Measurements from ENCODE around the gene TP63. TPM values are rescaled to one million over a fixed set of nuclear protein-coding genes. Genes with fewer than 3 reads are reported as not detected.

The TP63 gene
- total and polyA plus RNA-seq, 2 donors (not counting 3 experiments of a cell fraction or from before 2014, with no cell fraction given), result not detected

- Histone ChIP-seq H3K9me1 (replicated peaks; ENCODE audit: control insufficient read depth, extremely low read depth, insufficient read depth, low read length) (no peaks in the 10 kb centered on the region), H3K4me2 (ENCODE audit: insufficient read depth, low read length) (no peak overlapping the region), H3K9ac (replicated peaks; ENCODE audit: extremely low read depth, insufficient read depth, low read length) (no peak overlapping the region), H3K4me1 (ENCODE audit: control insufficient read depth, extremely low read depth, insufficient read depth, low read length) (no peaks in the 10 kb centered on the region), H3K27me3 (ENCODE audit: control insufficient read depth in 2 of 2, insufficient read depth in 2 of 2, low read length in 2 of 2) (no peaks in the 10 kb centered on the region), H2AFZ (ENCODE audit: low read depth, low read length) (no peak overlapping the region), H3K4me3 (replicated peaks in 1 of 3; ENCODE audit: insufficient read depth in 1 of 3, low read depth in 1 of 3, low read length in 3 of 3) (no peak overlapping the region), H3K36me3 (ENCODE audit: control insufficient read depth in 2 of 2, extremely low read depth in 1 of 2, insufficient read depth in 2 of 2, low read length in 2 of 2) (no peaks in the 10 kb centered on the region), H4K20me1 (replicated peaks; ENCODE audit: control insufficient read depth, extremely low read depth, insufficient read depth, low read length) (no peaks in the 10 kb centered on the region), H3K79me2 (ENCODE audit: control insufficient read depth, insufficient read depth, low read length) (no peaks in the 10 kb centered on the region), H3K27ac (ENCODE audit: insufficient read depth, low read depth, low read length) (no peak overlapping the region), H3K9me3 (replicated peaks; ENCODE audit: control insufficient read depth, insufficient read depth, low read length) (peaks cover 4% of the 10 kb centered on the region)
- CTCF ChIA-PET, result no interaction called here
- FAIRE-seq (no peak), DNase-seq (ENCODE audit: low read depth, low spot score) (no peak)
- intact Hi-C loops (cut with micrococcal nuclease) (no loop called here), dilution Hi-C loops (cut with MboI; ENCODE audit: extremely low pct_ligation_motif_present, low sequenced_read_pairs) (no loop called here)
- TF ChIP-seq MYC (IDR thresholded peaks at IDR 0.05; ENCODE audit: low read depth, low read length), result no peak
- TF ChIP-seq FOS (IDR thresholded peaks at IDR 0.05; ENCODE audit: borderline replicate concordance, insufficient read depth, low read length), result no peak
- no peak for TF ChIP-seq CTCF (IDR thresholded peaks at IDR 0.05; ENCODE audit: extremely low read depth in 1 of 2, insufficient read depth in 1 of 2, low read depth in 1 of 2, low read length in 2 of 2)
- no TSS peak for BruUV-seq (replicated peaks)
- POLR2A ChIA-PET, result no interaction called here
Observed at GRCh38 chr3:189587664-189588040, 43.5 kb upstream of the TP63 start.

GRCh38 chr3:189588070-189588469 is 43.1 kb upstream of the TP63 start:
- no peaks in the 10 kb centered on the region for H3K4me1 ChIP-seq (ENCODE audit: control insufficient read depth, extremely low read depth, insufficient read depth, low read length)
- DNase-seq (ENCODE audit: low read depth, low spot score), result no peak
- TF ChIP-seq MYC (IDR thresholded peaks at IDR 0.05; ENCODE audit: low read depth, low read length) (no peak), MAX (IDR thresholded peaks at IDR 0.05; ENCODE audit: insufficient read depth, insufficient read length) (no peak), POLR2A (IDR thresholded peaks at IDR 0.05; ENCODE audit: low read depth, low read length) (no peak), CTCF (IDR thresholded peaks at IDR 0.05; ENCODE audit: extremely low read depth in 1 of 2, insufficient read depth in 1 of 2, low read depth in 1 of 2, low read length in 2 of 2) (no peak), POLR2AphosphoS5 (IDR thresholded peaks at IDR 0.05; ENCODE audit: insufficient read depth, low read depth, low read length) (no peak), FOS (IDR thresholded peaks at IDR 0.05; ENCODE audit: borderline replicate concordance, insufficient read depth, low read length) (no peak), GATA2 (IDR thresholded peaks at IDR 0.05; ENCODE audit: insufficient read depth, insufficient read length, low read depth, low read length) (no peak), JUN (IDR thresholded peaks at IDR 0.05; ENCODE audit: borderline replicate concordance, insufficient read depth, insufficient read length, low read depth) (no peak), EZH2 (IDR thresholded peaks at IDR 0.05; ENCODE audit: borderline replicate concordance, low read depth, low read length, severe bottlenecking) (no peak)
- no peak overlapping the region for H3K4me3 ChIP-seq (replicated peaks in 1 of 3; ENCODE audit: insufficient read depth in 1 of 3, low read depth in 1 of 3, low read length in 3 of 3)
- dilution Hi-C loops (cut with MboI; ENCODE audit: extremely low pct_ligation_motif_present, low sequenced_read_pairs), result no loop called here
- intact Hi-C loops (cut with micrococcal nuclease), result no loop called here
- ChIA-PET POLR2A (no interaction called here), CTCF (no interaction called here)
- H3K9ac ChIP-seq (replicated peaks; ENCODE audit: extremely low read depth, insufficient read depth, low read length), result no peak overlapping the region
- no peak overlapping the region for H3K27ac ChIP-seq (ENCODE audit: insufficient read depth, low read depth, low read length)
- no peak for FAIRE-seq
- peaks cover 2% of the 10 kb centered on the region for H3K9me3 ChIP-seq (replicated peaks; ENCODE audit: control insufficient read depth, insufficient read depth, low read length)
- no peak overlapping the region for H3K4me2 ChIP-seq (ENCODE audit: insufficient read depth, low read length)
- no peaks in the 10 kb centered on the region for H3K79me2 ChIP-seq (ENCODE audit: control insufficient read depth, insufficient read depth, low read length)
- H3K9me1 ChIP-seq (replicated peaks; ENCODE audit: control insufficient read depth, extremely low read depth, insufficient read depth, low read length), result no peaks in the 10 kb centered on the region
- no TSS peak for BruUV-seq (replicated peaks)
- H3K27me3 ChIP-seq (ENCODE audit: control insufficient read depth in 2 of 2, insufficient read depth in 2 of 2, low read length in 2 of 2), result no peaks in the 10 kb centered on the region
- H3K36me3 ChIP-seq (ENCODE audit: control insufficient read depth in 2 of 2, extremely low read depth in 1 of 2, insufficient read depth in 2 of 2, low read length in 2 of 2), result no peaks in the 10 kb centered on the region
- no peak overlapping the region for H2AFZ ChIP-seq (ENCODE audit: low read depth, low read length)
- no peaks in the 10 kb centered on the region for H4K20me1 ChIP-seq (replicated peaks; ENCODE audit: control insufficient read depth, extremely low read depth, insufficient read depth, low read length)

All from endothelial cell of umbilical vein (primary cell).